Vagina (tissue), 2 donors: ENCODE measurements around the gene VNN1.

Source experiments
- POLR2A ChIP-seq, 2 donors: fragments of 450-650 bp; IDR thresholded peaks; one replicate each; pipeline ENCODE4 v1.6.1; 2017; ENCODE audit warnings: antibody characterized with exemption in 2 of 2, mild to moderate bottlenecking in 2 of 2, moderate library complexity in 2 of 2
- POLR2AphosphoS5 ChIP-seq, 2 donors: sonication (generic); formaldehyde crosslinking; IDR thresholded peaks; one replicate each; pipeline ENCODE4 v1.9.0; 2017; ENCODE audit warnings: antibody characterized with exemption in 2 of 2, mild to moderate bottlenecking in 2 of 2, low read depth in 1 of 2; ENCODE audit not compliant: insufficient read depth in 1 of 2
- TF ChIP-seq, protein P1 (sequence below), 3 experiments: fragments of 450-650 bp in 2 of 3; fragments of 200-600 bp in 1 of 3; sonication (generic) in 1 of 3; IDR thresholded peaks; one replicate each; pipeline ENCODE4 v1.5.1; 2017 to 2019; ENCODE audit warnings: antibody characterized with exemption in 3 of 3, mild to moderate bottlenecking in 2 of 3, moderate library complexity in 2 of 3

DNA sequence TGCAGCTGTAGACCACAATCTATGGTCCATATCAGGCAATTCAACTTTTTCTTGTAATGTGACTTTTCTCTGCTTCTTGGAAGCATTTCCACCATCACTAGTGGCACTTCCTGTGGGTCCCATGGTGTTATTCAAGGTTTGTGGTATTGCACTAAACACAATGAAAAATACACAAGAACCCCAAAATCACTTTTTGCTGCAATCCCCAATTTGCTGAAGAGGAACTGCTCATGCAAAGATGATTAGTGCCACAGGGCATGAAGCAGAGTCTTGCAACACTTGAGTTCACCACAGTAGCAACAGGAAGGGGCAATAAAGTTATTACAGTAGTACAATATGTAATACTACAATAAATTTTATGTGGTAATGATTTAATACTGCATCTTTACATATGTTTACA, 38.1 kb downstream of the VNN1 start:
- TF ChIP-seq, protein P1, sequence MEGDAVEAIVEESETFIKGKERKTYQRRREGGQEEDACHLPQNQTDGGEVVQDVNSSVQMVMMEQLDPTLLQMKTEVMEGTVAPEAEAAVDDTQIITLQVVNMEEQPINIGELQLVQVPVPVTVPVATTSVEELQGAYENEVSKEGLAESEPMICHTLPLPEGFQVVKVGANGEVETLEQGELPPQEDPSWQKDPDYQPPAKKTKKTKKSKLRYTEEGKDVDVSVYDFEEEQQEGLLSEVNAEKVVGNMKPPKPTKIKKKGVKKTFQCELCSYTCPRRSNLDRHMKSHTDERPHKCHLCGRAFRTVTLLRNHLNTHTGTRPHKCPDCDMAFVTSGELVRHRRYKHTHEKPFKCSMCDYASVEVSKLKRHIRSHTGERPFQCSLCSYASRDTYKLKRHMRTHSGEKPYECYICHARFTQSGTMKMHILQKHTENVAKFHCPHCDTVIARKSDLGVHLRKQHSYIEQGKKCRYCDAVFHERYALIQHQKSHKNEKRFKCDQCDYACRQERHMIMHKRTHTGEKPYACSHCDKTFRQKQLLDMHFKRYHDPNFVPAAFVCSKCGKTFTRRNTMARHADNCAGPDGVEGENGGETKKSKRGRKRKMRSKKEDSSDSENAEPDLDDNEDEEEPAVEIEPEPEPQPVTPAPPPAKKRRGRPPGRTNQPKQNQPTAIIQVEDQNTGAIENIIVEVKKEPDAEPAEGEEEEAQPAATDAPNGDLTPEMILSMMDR (IDR thresholded peaks at IDR 0.05): no peak
- TF ChIP-seq POLR2AphosphoS5 (IDR thresholded peaks at IDR 0.05; ENCODE audit: insufficient read depth in 1 of 2, low read depth in 1 of 2): no peak
- TF ChIP-seq POLR2A (IDR thresholded peaks at IDR 0.05): no peak
